Measurements from ENCODE around the gene APBB2.

APBB2 gene

GRCh38 chr4:40934676-40935075 is 279.7 kb downstream of the APBB2 start:
- Histone ChIP-seq H3K27me3 (ENCODE audit: insufficient read depth, poor library complexity, severe bottlenecking) (no peaks in the 10 kb centered on the region), H3K27ac (ENCODE audit: poor library complexity, severe bottlenecking) (no peak overlapping the region), H3K9me3 (ENCODE audit: severe bottlenecking) (no peaks in the 10 kb centered on the region), H3K36me3 (ENCODE audit: low read depth) (peaks cover 41% of the 10 kb centered on the region), H3K4me1 (ENCODE audit: insufficient read depth, poor library complexity, severe bottlenecking) (no peaks in the 10 kb centered on the region), H3K4me3 (ENCODE audit: severe bottlenecking) (no peak overlapping the region)
- ATAC-seq (ENCODE audit: low read depth) (no peak), DNase-seq (ENCODE audit: low spot score) (no peak)
- TF ChIP-seq CTCF (IDR thresholded peaks at IDR 0.05; ENCODE audit: poor library complexity, severe bottlenecking): no peak

- DNase-seq (ENCODE audit: low spot score): no peak
Measured at GRCh38 chr4:40933272-40934053, 280.9 kb downstream of the APBB2 start.

GRCh38 chr4:40931841-40932240 is 282.5 kb downstream of the APBB2 start:
- no peaks in the 10 kb centered on the region for H3K27me3 ChIP-seq (ENCODE audit: insufficient read depth, poor library complexity, severe bottlenecking)
- H3K9me3 ChIP-seq (ENCODE audit: severe bottlenecking): no peaks in the 10 kb centered on the region
- H3K4me1 ChIP-seq (ENCODE audit: insufficient read depth, poor library complexity, severe bottlenecking): no peaks in the 10 kb centered on the region
- no peak overlapping the region for H3K27ac ChIP-seq (ENCODE audit: poor library complexity, severe bottlenecking)
- no peak for ATAC-seq (ENCODE audit: low read depth)
- TF ChIP-seq CTCF (IDR thresholded peaks at IDR 0.05; ENCODE audit: poor library complexity, severe bottlenecking): no peak
- peaks cover 38% of the 10 kb centered on the region for H3K36me3 ChIP-seq (ENCODE audit: low read depth)
- H3K4me3 ChIP-seq (ENCODE audit: severe bottlenecking): no peak overlapping the region
- DNase-seq (ENCODE audit: low spot score): no peak

More at GRCh38 chr4:40933272-40934053, 280.9 kb downstream of the APBB2 start:
- H3K27ac ChIP-seq (ENCODE audit: poor library complexity, severe bottlenecking): no peak overlapping the region
- no peak for TF ChIP-seq CTCF (IDR thresholded peaks at IDR 0.05; ENCODE audit: poor library complexity, severe bottlenecking)
- no peaks in the 10 kb centered on the region for H3K27me3 ChIP-seq (ENCODE audit: insufficient read depth, poor library complexity, severe bottlenecking)
- H3K36me3 ChIP-seq (ENCODE audit: low read depth): peaks cover 36% of the 10 kb centered on the region
- no peaks in the 10 kb centered on the region for H3K4me1 ChIP-seq (ENCODE audit: insufficient read depth, poor library complexity, severe bottlenecking)
- no peak for ATAC-seq (ENCODE audit: low read depth)
- no peaks in the 10 kb centered on the region for H3K9me3 ChIP-seq (ENCODE audit: severe bottlenecking)
- no peak overlapping the region for H3K4me3 ChIP-seq (ENCODE audit: severe bottlenecking)

GRCh38 chr4:40931238-40931637 is 283.1 kb downstream of the APBB2 start:
- no peak overlapping the region for H3K27ac ChIP-seq (ENCODE audit: poor library complexity, severe bottlenecking)
- H3K4me3 ChIP-seq (ENCODE audit: severe bottlenecking): no peak overlapping the region
- DNase-seq (ENCODE audit: low spot score): no peak
- ATAC-seq (ENCODE audit: low read depth): no peak
- H3K4me1 ChIP-seq (ENCODE audit: insufficient read depth, poor library complexity, severe bottlenecking): no peaks in the 10 kb centered on the region
- TF ChIP-seq CTCF (IDR thresholded peaks at IDR 0.05; ENCODE audit: poor library complexity, severe bottlenecking): no peak
- peaks cover 39% of the 10 kb centered on the region for H3K36me3 ChIP-seq (ENCODE audit: low read depth)
- no peaks in the 10 kb centered on the region for H3K27me3 ChIP-seq (ENCODE audit: insufficient read depth, poor library complexity, severe bottlenecking)
- H3K9me3 ChIP-seq (ENCODE audit: severe bottlenecking): no peaks in the 10 kb centered on the region

GRCh38 chr4:40927074-40927473 is 287.3 kb downstream of the APBB2 start:
- H3K4me3 ChIP-seq (ENCODE audit: severe bottlenecking): no peak overlapping the region
- no peaks in the 10 kb centered on the region for H3K27me3 ChIP-seq (ENCODE audit: insufficient read depth, poor library complexity, severe bottlenecking)
- TF ChIP-seq CTCF (IDR thresholded peaks at IDR 0.05; ENCODE audit: poor library complexity, severe bottlenecking): no peak
- ATAC-seq (ENCODE audit: low read depth) (no peak), DNase-seq (ENCODE audit: low spot score) (no peak)
- no peaks in the 10 kb centered on the region for H3K4me1 ChIP-seq (ENCODE audit: insufficient read depth, poor library complexity, severe bottlenecking)
- peaks cover 48% of the 10 kb centered on the region for H3K36me3 ChIP-seq (ENCODE audit: low read depth)
- no peaks in the 10 kb centered on the region for H3K9me3 ChIP-seq (ENCODE audit: severe bottlenecking)
- H3K27ac ChIP-seq (ENCODE audit: poor library complexity, severe bottlenecking): no peak overlapping the region

Data from RWPE2 (cell line).